Subcutaneous adipose tissue (tissue), 4 donors: Measurements from ENCODE around the gene PPP1CA. TPM values are rescaled to one million over a fixed set of nuclear protein-coding genes. Genes with fewer than 3 reads are reported as not detected.

Source experiments
- CTCF ChIP-seq: fragments of 450-650 bp; IDR thresholded peaks from one replicate; pipeline ENCODE4 v1.5.1; 2016; ENCODE audit warnings: low read depth, mild to moderate bottlenecking, control low read depth, antibody characterized with exemption, moderate library complexity
- total RNA-seq, 4 donors: library from RNA; depleted of rRNA; stranded (reverse); fragments of >200 nt; gene quantifications; one replicate each; pipeline ENCODE4 v1.1.0, GENCODE V29; 2016

PPP1CA gene
- total RNA-seq, 4 donors from 2014 or later = 60.8 to 110 (median 64.9) TPM

GRCh38 chr11:67437082-67437808, 35.6 kb upstream of the PPP1CA start, which contains the start of gene PTPRCAP:
PTPRCAP (minus strand) TSS chr11:67437682; CDS start chr11:67437619, 63 bp downstream.
- no peak for TF ChIP-seq CTCF

- TF ChIP-seq CTCF = no peak
Observed at GRCh38 chr11:67436459-67437081, 34.9 kb upstream of the PPP1CA start.

- TF ChIP-seq CTCF = no peak
Observed at GRCh38 chr11:67435727-67436458, 34.2 kb upstream of the PPP1CA start.

GRCh38 chr11:67435031-67435726, 33.5 kb upstream of the PPP1CA start:
- TF ChIP-seq CTCF = no peak

GRCh38 chr11:67434395-67434881, 32.8 kb upstream of the PPP1CA start:
- no peak for TF ChIP-seq CTCF

GRCh38 chr11:67433536-67434394, 32.1 kb upstream of the PPP1CA start:
- TF ChIP-seq CTCF = no peak
